Ishikawa (cell line): ENCODE measurements around the gene BCKDHA.

Experiments used
- CEBPB ChIP-seq: IDR thresholded peaks from 2 replicates; pipeline ENCODE4 v1.6.1; 2012
- EGR1 ChIP-seq: IDR thresholded peaks from 2 replicates; pipeline ENCODE4 v1.6.1; 2012
- NFIC ChIP-seq: IDR thresholded peaks from 2 replicates; pipeline ENCODE4 v1.6.1; 2012
- TCF12 ChIP-seq: IDR thresholded peaks from 2 replicates; pipeline ENCODE4 v1.6.1; 2012; ENCODE audit warnings: low read depth
- TEAD4 ChIP-seq: IDR thresholded peaks from 2 replicates; pipeline ENCODE4 v1.6.1; 2012
- TF ChIP-seq, protein P1 (sequence below): IDR thresholded peaks from 2 replicates; pipeline ENCODE4 v1.6.1; 2012
- TF ChIP-seq, protein P2 (sequence below): IDR thresholded peaks from 2 replicates; pipeline ENCODE4 v1.6.1; 2012

DNA sequence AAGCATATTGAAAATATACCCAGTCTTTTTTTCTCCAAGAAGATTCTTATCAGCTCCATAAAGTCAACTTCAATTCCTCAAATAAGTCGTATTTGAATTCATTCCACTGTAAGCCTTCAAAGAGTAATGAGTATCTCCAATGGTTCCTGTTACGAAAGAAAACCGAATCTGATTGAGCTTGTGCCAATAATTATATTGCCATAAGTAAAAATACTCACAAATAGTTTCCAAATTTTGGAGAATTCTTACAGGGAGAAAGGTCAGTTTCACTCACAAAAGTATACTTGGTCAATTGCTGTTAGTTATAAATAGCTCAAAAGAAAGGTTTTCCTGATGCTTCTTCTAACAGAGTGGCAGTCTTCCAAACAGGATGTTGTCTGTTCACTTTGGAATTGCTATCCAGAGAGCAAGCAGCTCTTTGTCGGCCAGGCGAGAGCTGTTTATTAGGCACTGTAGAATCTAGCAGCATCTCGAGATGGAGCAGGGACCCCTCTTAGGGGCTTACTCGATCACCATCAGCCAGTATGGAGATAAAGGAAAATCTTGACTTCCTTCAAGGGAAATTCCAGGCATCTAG, 58.8 kb downstream of the BCKDHA start:
- TF ChIP-seq TCF12 = no peak
- TF ChIP-seq NFIC = no peak
- TF ChIP-seq EGR1 = no peak
- TF ChIP-seq, protein P1, sequence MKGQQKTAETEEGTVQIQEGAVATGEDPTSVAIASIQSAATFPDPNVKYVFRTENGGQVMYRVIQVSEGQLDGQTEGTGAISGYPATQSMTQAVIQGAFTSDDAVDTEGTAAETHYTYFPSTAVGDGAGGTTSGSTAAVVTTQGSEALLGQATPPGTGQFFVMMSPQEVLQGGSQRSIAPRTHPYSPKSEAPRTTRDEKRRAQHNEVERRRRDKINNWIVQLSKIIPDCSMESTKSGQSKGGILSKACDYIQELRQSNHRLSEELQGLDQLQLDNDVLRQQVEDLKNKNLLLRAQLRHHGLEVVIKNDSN = no peak
- no peak for TF ChIP-seq TEAD4
- TF ChIP-seq, protein P2, sequence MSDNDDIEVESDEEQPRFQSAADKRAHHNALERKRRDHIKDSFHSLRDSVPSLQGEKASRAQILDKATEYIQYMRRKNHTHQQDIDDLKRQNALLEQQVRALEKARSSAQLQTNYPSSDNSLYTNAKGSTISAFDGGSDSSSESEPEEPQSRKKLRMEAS = no peak
- TF ChIP-seq CEBPB = no peak
